HepG2 (cell line): ENCODE data around the gene NUDT3. TPM values are rescaled to one million over a fixed set of nuclear protein-coding genes. Genes with fewer than 3 reads are reported as not detected.

ENCODE experiments used
- ARID3A ChIP-seq: IDR thresholded peaks from 2 replicates; pipeline ENCODE4 v1.6.1; 2012; ENCODE audit warnings: low read depth, low read length, improper control_type of control experiment
- ATF5 ChIP-seq: sonication (generic); formaldehyde crosslinking; IDR thresholded peaks from 2 replicates; pipeline ENCODE4 v1.4.0; 2020; ENCODE audit warnings: mild to moderate bottlenecking, low read depth, missing genetic modification reagents
- E2F2 ChIP-seq: sonication (generic); formaldehyde crosslinking; IDR thresholded peaks from 2 replicates; pipeline ENCODE4 v1.4.0; 2020; ENCODE audit warnings: missing genetic modification reagents, borderline replicate concordance
- GPBP1L1 ChIP-seq: sonication (generic); formaldehyde crosslinking; IDR thresholded peaks from 2 replicates; pipeline ENCODE4 v1.5.0; 2020; ENCODE audit warnings: mild to moderate bottlenecking, missing genetic modification reagents
- IKZF4 ChIP-seq: sonication (generic); formaldehyde crosslinking; IDR thresholded peaks from 2 replicates; pipeline ENCODE4 v1.5.1; 2020; ENCODE audit warnings: borderline replicate concordance, mild to moderate bottlenecking, low read depth, missing genetic modification reagents; ENCODE audit errors: not compliant biosample characterization
- MATR3 ChIP-seq: sonication (generic); formaldehyde crosslinking; IDR thresholded peaks from 2 replicates; pipeline ENCODE4 v1.4.0; 2020; ENCODE audit warnings: missing genetic modification reagents
- SIN3A ChIP-seq: IDR thresholded peaks from 2 replicates; pipeline ENCODE4 v1.6.1; 2011; ENCODE audit warnings: low read depth, mild to moderate bottlenecking, control low read depth, low read length, borderline replicate concordance
- TRAFD1 ChIP-seq: sonication (generic); formaldehyde crosslinking; IDR thresholded peaks from 2 replicates; pipeline ENCODE4 v1.5.1; 2020; ENCODE audit warnings: missing genetic modification reagents, mild to moderate bottlenecking, borderline replicate concordance
- ZHX2 ChIP-seq, 2 experiments: sonication (generic) in 1 of 2; formaldehyde crosslinking in 1 of 2; IDR thresholded peaks; 2 replicates each; pipeline versions ENCODE4 v1.6.1 to v1.9.0; 2014 to 2022; ENCODE audit warnings: antibody characterized with exemption in 1 of 2, borderline replicate concordance in 1 of 2, inconsistent platforms in 1 of 2, low read depth in 1 of 2, missing genetic modification reagents in 1 of 2
- ZIK1 ChIP-seq: sonication (generic); formaldehyde crosslinking; IDR thresholded peaks from 2 replicates; pipeline ENCODE4 v1.5.0; 2020; ENCODE audit warnings: mild to moderate bottlenecking, low read depth, missing genetic modification reagents, borderline replicate concordance
- ZNF12 ChIP-seq: sonication (generic); formaldehyde crosslinking; IDR thresholded peaks from 2 replicates; pipeline ENCODE4 v1.5.0; 2020; ENCODE audit warnings: missing genetic modification reagents
- ZNF326 ChIP-seq: sonication (generic); formaldehyde crosslinking; IDR thresholded peaks from 2 replicates; pipeline ENCODE4 v1.4.0; 2020; ENCODE audit warnings: missing genetic modification reagents, borderline replicate concordance
- ZNF775 ChIP-seq: sonication (generic); formaldehyde crosslinking; IDR thresholded peaks from 2 replicates; pipeline ENCODE4 v1.4.0; 2020; ENCODE audit warnings: missing genetic modification reagents, mild to moderate bottlenecking, moderate library complexity, borderline replicate concordance
- ZSCAN22 ChIP-seq: sonication (generic); formaldehyde crosslinking; IDR thresholded peaks from 2 replicates; pipeline ENCODE4 v1.4.0; 2020; ENCODE audit warnings: mild to moderate bottlenecking, missing genetic modification reagents
- polyA plus RNA-seq, 8 experiments: library from polyadenylated mRNA; depleted of rRNA in 3 of 8; stranded (reverse) in 7 of 8; unstranded in 1 of 8; fragments of >200 nt; fragmentation: Illumina TruSeq in 4 of 8; extraction: Trizol in 4 of 8; gene quantifications; 2 replicates each; pipeline versions ENCODE4 v1.2.1 to v1.2.3, GENCODE V29; 2011 to 2016; ENCODE audit warnings: low read depth in 4 of 8, missing spikeins in 1 of 8, mixed read lengths in 1 of 8; ENCODE audit not compliant: insufficient read depth in 1 of 8
- total RNA-seq, 5 experiments: library from RNA; depleted of rRNA; stranded (reverse); fragments of >200 nt; fragmentation: Illumina TruSeq; extraction: Trizol; gene quantifications; 2 replicates each; pipeline ENCODE4 v1.2.3, GENCODE V29; 2016; ENCODE audit warnings: low read depth in 1 of 5

Gene NUDT3
- total and polyA plus RNA-seq, 2 of the 13 experiments (the other 11 are each of a cell fraction or from before 2014, with no cell fraction given): 20.2 to 20.6 TPM

GRCh38 chr6:34392497-34393190 lies at the start of gene NUDT3 (continued):
- TF ChIP-seq ARID3A (no peak), ZNF326 (CRISPR knock-in tag) (no peak; the same call in 1 of the 2 replicates), ZIK1 (CRISPR knock-in tag) (0 out of 2 replicates have a peak, but pooled peaks have one; percentile 26), IKZF4 (no peak), MATR3 (CRISPR knock-in tag) (no peak), ZNF12 (CRISPR knock-in tag) (no peak), SIN3A (peak; percentile 67; the same call in 1 of the 2 replicates), ZHX2 (IDR thresholded peaks at IDR 0.05; ENCODE audit: low read depth) (peak; percentile 92), ZHX2 (CRISPR knock-in tag; IDR thresholded peaks at IDR 0.05; ENCODE audit: borderline replicate concordance) (peak; percentile 62; the same call in 1 of the 2 replicates), GPBP1L1 (CRISPR knock-in tag) (no peak), ZSCAN22 (CRISPR knock-in tag) (no peak), ZNF775 (CRISPR knock-in tag) (no peak), ATF5 (CRISPR knock-in tag) (no peak), E2F2 (CRISPR knock-in tag) (no peak), TRAFD1 (CRISPR knock-in tag) (no peak)
